ENCODE data around the gene CLCF1.

- TF ChIP-seq CTCF (conservative IDR thresholded peaks at IDR 0.05; ENCODE audit: low read length): no peak
- no peak for TF ChIP-seq EZH2phosphoT487 (IDR thresholded peaks at IDR 0.05; ENCODE audit: borderline replicate concordance)
Measured at GRCh38 chr11:67355794-67356386, 17.5 kb downstream of the CLCF1 start.
